Hepatocyte (in vitro differentiated cells): ENCODE measurements around the gene FES. TPM values are rescaled to one million over a fixed set of nuclear protein-coding genes. Genes with fewer than 3 reads are reported as not detected.
A peak's percentile ranks its signal among the peaks of the same experiment; 100 is the strongest.

Experiments
- DNase-seq: peaks from one replicate; pipeline ENCODE4 v3.0.0-alpha.2; 2016; ENCODE audit warnings: low spot score
- H2AFZ ChIP-seq: fragments of 200-600 bp; sonication (generic); 2 replicates; pipeline ENCODE4 v1.6.0; 2016; ENCODE audit warnings: antibody characterized with exemption, mild to moderate bottlenecking
- H3K27ac ChIP-seq: fragments of 200-600 bp; sonication (generic); 2 replicates; pipeline ENCODE4 v1.5.1; 2016; ENCODE audit warnings: mild to moderate bottlenecking
- H3K27me3 ChIP-seq: fragments of 200-600 bp; sonication (generic); 2 replicates; pipeline ENCODE4 v1.6.1; 2016
- H3K36me3 ChIP-seq: fragments of 200-600 bp; sonication (generic); replicated peaks from 2 replicates; pipeline ENCODE4 v1.5.1; 2016; ENCODE audit warnings: low read depth; ENCODE audit not compliant: insufficient read depth
- H3K4me1 ChIP-seq: fragments of 200-600 bp; sonication (generic); 2 replicates; pipeline ENCODE4 v1.5.1; 2016; ENCODE audit warnings: mild to moderate bottlenecking, moderate library complexity; ENCODE audit not compliant: insufficient read depth
- H3K4me2 ChIP-seq: fragments of 200-600 bp; sonication (generic); 2 replicates; pipeline ENCODE4 v1.6.0; 2016
- H3K4me3 ChIP-seq: fragments of 200-600 bp; sonication (generic); 2 replicates; pipeline ENCODE4 v1.5.1; 2016; ENCODE audit warnings: mild to moderate bottlenecking
- H3K79me2 ChIP-seq: fragments of 200-600 bp; sonication (generic); 2 replicates; pipeline ENCODE4 v1.6.0; 2017; ENCODE audit warnings: mild to moderate bottlenecking
- H3K9me2 ChIP-seq: fragments of 200-600 bp; sonication (generic); replicated peaks from 2 replicates; pipeline ENCODE4 v1.6.0; 2017; ENCODE audit warnings: mild to moderate bottlenecking; ENCODE audit not compliant: insufficient read depth
- H3K9me3 ChIP-seq: fragments of 200-600 bp; sonication (generic); 2 replicates; pipeline ENCODE4 v1.5.1; 2016; ENCODE audit warnings: low read depth, mild to moderate bottlenecking
- H4K20me1 ChIP-seq: fragments of 200-600 bp; sonication (generic); 2 replicates; pipeline ENCODE4 v1.6.0; 2016; ENCODE audit warnings: mild to moderate bottlenecking; ENCODE audit not compliant: insufficient read depth, poor library complexity, severe bottlenecking
- CTCF ChIP-seq: fragments of 200-600 bp; sonication (generic); IDR thresholded peaks from 2 replicates; pipeline ENCODE4 v1.5.1; 2016; ENCODE audit warnings: antibody characterized with exemption, mild to moderate bottlenecking; ENCODE audit not compliant: poor library complexity
- EZH2 ChIP-seq: fragments of 200-600 bp; sonication (generic); IDR thresholded peaks from 2 replicates; pipeline ENCODE4 v1.6.1; 2016; ENCODE audit warnings: antibody characterized with exemption, mild to moderate bottlenecking, borderline replicate concordance
- EZH2phosphoT487 ChIP-seq: fragments of 200-600 bp; sonication (generic); IDR thresholded peaks from one replicate; pipeline ENCODE4 v1.6.1; 2018; ENCODE audit warnings: antibody characterized with exemption, mild to moderate bottlenecking, low read depth, moderate library complexity; ENCODE audit not compliant: unreplicated experiment, severe bottlenecking
- WGBS: methylation state at CpG from one replicate; pipeline ENCODE4 v1.1.6; 2016; ENCODE audit warnings: low lambda C conversion rate; ENCODE audit errors: missing lambda C conversion rate; 5-methylcytosine and 5-hydroxymethylcytosine counted together
- polyA plus RNA-seq: library from polyadenylated mRNA; unstranded; fragments of >200 nt; fragmentation: Nextera tagmentation; extraction: Ambion mirVana; gene quantifications from 2 replicates; pipeline ENCODE4 v1.2.1, GENCODE V29; 2016
- total RNA-seq: library from RNA; depleted of rRNA; stranded (reverse); fragments of >200 nt; gene quantifications from 2 replicates; pipeline ENCODE4 v1.2.3, GENCODE V29; 2014

Gene FES
- total and polyA plus RNA-seq, 2 experiments from 2014 or later = 7.3 to 13.5 TPM

DNA sequence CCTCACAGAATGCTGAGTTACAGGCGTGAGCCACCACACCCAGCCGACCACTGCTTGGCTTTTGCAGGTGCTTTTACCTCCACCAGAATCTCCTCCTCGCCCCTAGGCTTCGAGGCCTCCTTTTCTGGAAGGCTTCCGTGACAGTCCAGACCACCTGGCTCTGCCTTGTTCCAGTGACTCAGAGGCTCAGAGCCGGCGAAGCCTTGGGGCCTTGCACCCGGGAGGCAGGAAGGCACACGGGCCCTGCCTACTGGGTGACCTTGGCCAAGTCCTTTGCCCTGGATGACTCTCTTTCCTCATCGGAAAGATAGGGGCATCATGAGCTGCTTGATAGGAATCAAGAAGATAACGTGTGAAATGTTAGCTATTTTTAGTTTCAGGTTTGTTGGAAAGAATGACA is 47.2 kb upstream of the FES start:
- Histone ChIP-seq H3K27ac (peak overlapping the region; percentile 58), H3K9me3 (no peaks in the 10 kb centered on the region), H3K4me1 (peaks cover 10% of the 10 kb centered on the region), H3K4me3 (no peak overlapping the region), H3K9me2 (no peaks in the 10 kb centered on the region), H3K27me3 (no peaks in the 10 kb centered on the region), H3K4me2 (no peak overlapping the region), H3K36me3 (no peaks in the 10 kb centered on the region), H2AFZ (no peak overlapping the region), H3K79me2 (no peaks in the 10 kb centered on the region), H4K20me1 (no peaks in the 10 kb centered on the region)
- TF ChIP-seq EZH2phosphoT487 = no peak
- TF ChIP-seq CTCF = no peak
- no peak for TF ChIP-seq EZH2
- 78% methylated on average over 11 of the region's 11 CpGs for WGBS
- DNase-seq = peak; percentile 15

DNA sequence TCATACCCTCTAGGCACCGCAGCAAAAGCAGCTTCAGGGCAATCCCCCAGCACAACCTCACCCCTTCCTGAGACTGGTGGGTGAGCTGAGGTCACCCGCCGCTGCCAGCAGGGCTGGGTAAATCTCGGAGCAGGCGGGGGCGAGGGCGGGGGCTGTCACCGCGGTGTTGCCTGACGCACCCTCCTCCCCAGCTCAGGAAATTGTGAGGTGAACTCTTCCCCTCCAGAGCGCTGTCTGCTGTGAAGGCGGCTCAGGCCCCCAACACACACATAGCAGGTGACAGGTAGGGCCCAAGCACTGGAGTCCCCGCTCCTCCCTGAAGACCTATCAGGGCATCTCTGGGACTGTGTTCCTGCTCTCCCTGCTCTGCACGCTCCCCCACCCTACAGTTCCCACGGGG is 46.2 kb upstream of the FES start:
- no peaks in the 10 kb centered on the region for H3K9me2 ChIP-seq
- H3K9me3 ChIP-seq = no peaks in the 10 kb centered on the region
- no peak for DNase-seq
- H3K27ac ChIP-seq = no peak overlapping the region
- no peaks in the 10 kb centered on the region for H4K20me1 ChIP-seq
- no peaks in the 10 kb centered on the region for H3K27me3 ChIP-seq
- no peak overlapping the region for H3K4me3 ChIP-seq
- no peak for TF ChIP-seq CTCF
- no peak for TF ChIP-seq EZH2phosphoT487
- no peak for TF ChIP-seq EZH2
- H2AFZ ChIP-seq = no peak overlapping the region
- 93% methylated on average over 13 of the region's 15 CpGs for WGBS
- H3K36me3 ChIP-seq = no peaks in the 10 kb centered on the region
- no peak overlapping the region for H3K4me2 ChIP-seq
- H3K79me2 ChIP-seq = no peaks in the 10 kb centered on the region
- H3K4me1 ChIP-seq = peaks cover 10% of the 10 kb centered on the region

DNA sequence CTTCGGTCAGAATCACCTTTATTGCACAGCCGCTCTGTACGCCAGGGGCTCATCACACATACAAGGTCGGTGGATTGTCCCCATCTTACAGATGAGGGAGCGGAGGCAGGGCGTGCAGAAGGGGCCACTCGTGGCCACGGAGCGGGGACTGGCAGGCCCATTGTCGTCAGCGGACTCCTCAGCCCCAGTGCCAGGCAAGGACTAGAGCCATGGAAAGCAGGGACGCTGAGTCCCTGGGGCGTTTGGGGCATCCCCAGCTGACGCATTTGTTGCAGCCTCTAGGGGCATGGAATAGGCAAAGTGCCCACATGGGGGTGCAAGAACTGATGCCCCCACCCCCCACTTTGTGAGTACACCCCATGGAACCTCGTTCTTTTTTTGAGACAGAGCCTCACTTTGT is 45.8 kb upstream of the FES start:
- Histone ChIP-seq H3K79me2 (no peaks in the 10 kb centered on the region), H2AFZ (no peak overlapping the region), H3K27ac (no peak overlapping the region), H3K4me2 (no peak overlapping the region), H3K27me3 (no peaks in the 10 kb centered on the region), H3K36me3 (no peaks in the 10 kb centered on the region), H4K20me1 (no peaks in the 10 kb centered on the region), H3K4me1 (peaks cover 10% of the 10 kb centered on the region), H3K9me3 (no peaks in the 10 kb centered on the region), H3K4me3 (no peak overlapping the region), H3K9me2 (no peaks in the 10 kb centered on the region)
- no peak for DNase-seq
- 94% methylated on average over 15 of the region's 15 CpGs for WGBS
- no peak for TF ChIP-seq EZH2phosphoT487
- TF ChIP-seq CTCF = no peak
- no peak for TF ChIP-seq EZH2
